ENCODE data around the gene GRK3. TPM values are rescaled to one million over a fixed set of nuclear protein-coding genes. Genes with fewer than 3 reads are reported as not detected.

Gene GRK3
- total RNA-seq, 1 donor from 2014 or later, result 34.3 TPM

- Histone ChIP-seq H3K27ac (no peak overlapping the region), H3K4me1 (no peaks in the 10 kb centered on the region), H3K27me3 (ENCODE audit: low read depth) (no peaks in the 10 kb centered on the region), H3K9me3 (no peaks in the 10 kb centered on the region), H3K4me3 (no peak overlapping the region), H3K36me3 (no peaks in the 10 kb centered on the region)
- ATAC-seq, result no peak
- DNase-seq, result no peak
- intact Hi-C loops (cut with DNase I), result no loop called here
- no peak for TF ChIP-seq CTCF (IDR thresholded peaks at IDR 0.05)
These were observed 185.1 kb downstream of the GRK3 start for GRCh38 chr22:25749420-25750169.

DNA sequence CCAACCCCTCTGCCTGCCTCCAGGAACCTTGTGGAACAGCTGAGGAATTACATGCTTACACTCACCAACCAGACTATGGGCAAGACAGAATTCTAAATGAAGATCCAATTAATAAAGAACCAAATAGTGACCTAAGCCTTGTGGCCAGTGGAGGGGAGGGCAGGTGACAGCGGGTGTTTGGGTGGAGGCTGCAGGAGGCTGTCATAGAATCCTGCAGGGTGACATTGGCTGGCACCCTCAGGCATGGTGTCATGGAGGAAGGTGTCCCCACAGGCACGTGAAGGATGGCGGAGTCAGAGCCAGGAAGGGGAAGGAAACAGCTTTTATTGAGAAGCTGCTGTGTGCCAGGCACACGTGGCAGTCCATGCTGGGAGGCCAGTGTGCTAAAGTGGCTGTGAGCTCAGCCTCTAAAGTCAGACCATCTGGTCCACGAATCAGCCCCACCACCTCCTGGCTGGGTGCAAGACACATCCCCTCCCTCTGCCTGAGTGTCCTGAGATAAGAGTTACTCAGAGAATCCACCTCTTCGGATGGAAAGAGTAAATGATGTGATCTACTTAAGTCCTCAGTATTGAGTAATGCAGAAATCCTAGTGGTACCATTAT is 186.2 kb downstream of the GRK3 start:
- Histone ChIP-seq H3K27ac (no peak overlapping the region), H3K27me3 (ENCODE audit: low read depth) (no peaks in the 10 kb centered on the region), H3K36me3 (no peaks in the 10 kb centered on the region), H3K4me3 (no peak overlapping the region), H3K9me3 (no peaks in the 10 kb centered on the region), H3K4me1 (no peaks in the 10 kb centered on the region)
- intact Hi-C loops (cut with DNase I), result no loop called here
- no peak for TF ChIP-seq CTCF (IDR thresholded peaks at IDR 0.05)
- ATAC-seq (no peak), DNase-seq (no peak)

DNA sequence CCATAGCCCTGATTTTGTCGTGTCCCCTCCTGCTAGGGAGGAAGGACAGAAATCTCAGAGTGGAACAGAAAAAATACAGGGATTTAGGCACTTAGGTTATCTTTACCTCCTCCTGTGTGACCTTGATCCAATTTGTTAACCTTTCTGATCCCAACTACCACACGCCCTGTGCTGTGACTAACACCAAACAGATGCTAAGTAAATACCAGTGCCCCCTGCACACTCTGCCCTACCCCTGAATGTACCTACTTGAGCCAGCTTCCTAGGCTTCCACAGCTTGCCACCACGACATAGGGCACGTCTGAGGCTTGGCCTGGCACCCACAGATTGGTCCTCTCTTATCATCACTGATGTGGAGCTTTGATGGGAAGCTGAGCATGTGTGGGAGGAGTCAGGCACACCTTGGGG is 186.7 kb downstream of the GRK3 start:
- Histone ChIP-seq H3K27ac (no peak overlapping the region), H3K27me3 (ENCODE audit: low read depth) (no peaks in the 10 kb centered on the region), H3K4me1 (no peaks in the 10 kb centered on the region), H3K4me3 (no peak overlapping the region), H3K9me3 (no peaks in the 10 kb centered on the region), H3K36me3 (no peaks in the 10 kb centered on the region)
- ATAC-seq, result no peak
- TF ChIP-seq CTCF (IDR thresholded peaks at IDR 0.05), result no peak
- intact Hi-C loops (cut with DNase I), result no loop called here
- DNase-seq, result no peak

DNA sequence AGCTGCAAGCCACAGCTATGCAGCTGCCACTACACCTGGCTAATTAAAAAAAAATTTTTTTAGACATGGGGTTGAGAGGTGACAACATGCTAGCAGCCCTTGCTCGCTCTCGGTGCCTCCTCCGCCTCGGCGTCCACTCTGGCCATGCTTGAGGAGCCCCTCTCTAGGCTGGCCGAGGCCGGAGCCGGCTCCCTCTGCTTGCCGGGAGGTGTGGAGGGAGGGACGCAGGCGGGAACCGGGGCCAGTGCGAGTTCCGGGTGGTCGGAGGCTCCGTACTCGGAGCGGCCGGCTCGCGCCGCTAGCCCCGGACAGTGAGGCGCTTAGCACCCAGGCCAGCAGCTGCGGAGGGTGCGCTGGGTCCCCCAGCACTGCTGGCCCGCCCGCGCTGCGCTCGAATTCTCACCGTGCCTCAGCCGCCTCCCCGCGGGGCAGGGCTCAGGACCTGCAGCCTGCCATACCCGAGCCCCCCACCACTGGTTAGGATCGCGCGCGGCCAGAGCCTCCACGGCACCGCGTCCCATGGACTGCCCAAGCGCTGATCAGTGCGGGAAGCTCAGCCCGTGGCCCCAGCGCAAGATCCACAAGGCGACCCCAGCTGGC is 188.2 kb downstream of the GRK3 start:
- ATAC-seq (no peak), DNase-seq (no peak)
- H3K4me1 ChIP-seq, result no peaks in the 10 kb centered on the region
- no peak for TF ChIP-seq CTCF (IDR thresholded peaks at IDR 0.05)
- no peaks in the 10 kb centered on the region for H3K36me3 ChIP-seq
- H3K27ac ChIP-seq, result no peak overlapping the region
- H3K27me3 ChIP-seq (ENCODE audit: low read depth), result no peaks in the 10 kb centered on the region
- intact Hi-C loops (cut with DNase I), result no loop called here
- no peak overlapping the region for H3K4me3 ChIP-seq
- H3K9me3 ChIP-seq, result no peaks in the 10 kb centered on the region

DNA sequence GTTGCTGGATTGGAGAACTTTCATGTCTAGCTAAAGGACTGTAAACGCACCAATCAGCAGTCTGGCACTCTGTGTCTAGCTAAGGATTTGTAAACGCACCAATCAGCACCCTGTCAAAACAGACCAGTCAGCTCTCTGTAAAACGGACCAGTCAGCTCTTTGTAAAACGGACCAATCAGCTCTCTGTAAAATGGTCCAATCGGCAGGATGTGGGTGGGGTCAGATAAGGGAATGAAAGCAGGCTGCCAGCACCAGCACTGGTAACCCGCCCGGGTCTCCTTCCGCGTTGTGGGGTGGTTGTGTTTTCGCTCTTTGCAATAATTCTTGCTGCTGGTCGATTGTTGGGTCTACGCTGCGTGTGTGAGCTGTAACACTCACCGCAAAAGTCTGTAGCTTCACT is 188.8 kb downstream of the GRK3 start:
- intact Hi-C loops (cut with DNase I), result no loop called here

More for the DNA sequence above, 188.8 kb downstream of the GRK3 start:
- ATAC-seq, result no peak
- no peaks in the 10 kb centered on the region for H3K9me3 ChIP-seq
- no peak overlapping the region for H3K27ac ChIP-seq
- DNase-seq, result no peak
- no peak overlapping the region for H3K4me3 ChIP-seq
- no peaks in the 10 kb centered on the region for H3K4me1 ChIP-seq
- no peaks in the 10 kb centered on the region for H3K27me3 ChIP-seq (ENCODE audit: low read depth)
- H3K36me3 ChIP-seq, result no peaks in the 10 kb centered on the region
- TF ChIP-seq CTCF (IDR thresholded peaks at IDR 0.05), result no peak

Data from lower lobe of right lung (tissue), 2 donors.